Measurements from ENCODE around the gene ZNF440.
A peak's percentile ranks its signal among the peaks of the same experiment; 100 is the strongest.
"Not testable (repeated sequence)": the region's sequence is repeated elsewhere in the genome, so short reads cannot be mapped to it uniquely, and the experiment has no call there.

Gene ZNF440

GRCh38 chr19:11848200-11848593 lies 34.1 kb downstream of the ZNF440 start:
- CTCF ChIA-PET: interaction anchor here (1.4 to 2.3 kb wide), 2 partner anchors 36 to 139 kb away, joined by 3 to 7 read pairs; no protein-coding TSS in a partner anchor

GRCh38 chr19:11848594-11849469 lies 34.8 kb downstream of the ZNF440 start, which contains the start of gene ZNF439:
Gene ZNF439 (plus strand): TSS chr19:11848726. CDS start chr19:11848868, 142 bp downstream.
- DNase-seq (ENCODE audit: low read depth, low spot score): peak; percentile 7
- no peak for TF ChIP-seq CTCF (IDR thresholded peaks at IDR 0.05; ENCODE audit: insufficient read depth, low read length, missing control alignments)
- H3K4me3 ChIP-seq (ENCODE audit: low read depth, low read length): peak within 1 kb of the TSS; percentile 78
- POLR2A ChIA-PET: no interaction called here
- CTCF ChIA-PET: interaction anchor here (1.4 to 2.3 kb wide), 2 partner anchors 36 to 139 kb away, joined by 3 to 7 read pairs; no protein-coding TSS in a partner anchor

More at GRCh38 chr19:11848200-11848593, 34.1 kb downstream of the ZNF440 start:
- no peak for DNase-seq (ENCODE audit: low read depth, low spot score)
- POLR2A ChIA-PET: no interaction called here
- no peak for TF ChIP-seq CTCF (IDR thresholded peaks at IDR 0.05; ENCODE audit: insufficient read depth, low read length, missing control alignments)
- peak overlapping the region; percentile 78 for H3K4me3 ChIP-seq (ENCODE audit: low read depth, low read length)

- H3K4me3 ChIP-seq (ENCODE audit: low read depth, low read length); POLR2A ChIA-PET; DNase-seq (ENCODE audit: low read depth, low spot score): not testable (repeated sequence)
- CTCF ChIA-PET: interaction anchor here (1.1 kb wide), 1 partner anchor 290 kb away, joined by 3 read pairs; the partner anchor contains the start of gene ZNF20
Measured at GRCh38 chr19:11850289-11850688, 36.2 kb downstream of the ZNF440 start.

GRCh38 chr19:11853358-11853757 lies 39.3 kb downstream of the ZNF440 start:
- ChIA-PET POLR2A (no interaction called here), CTCF (interaction anchor here (0.9 to 1.0 kb wide), 2 partner anchors 9 to 28 kb away, joined by 3 read pairs; no protein-coding TSS in a partner anchor)
- no peak for DNase-seq (ENCODE audit: low read depth, low spot score)
- no peak overlapping the region for H3K4me3 ChIP-seq (ENCODE audit: low read depth, low read length)
- no peak for TF ChIP-seq CTCF (IDR thresholded peaks at IDR 0.05; ENCODE audit: insufficient read depth, low read length, missing control alignments)

- H3K4me3 ChIP-seq (ENCODE audit: low read depth, low read length): no peak overlapping the region
- POLR2A ChIA-PET: no interaction called here
- CTCF ChIA-PET: interaction anchor here (1.0 to 2.2 kb wide), 3 partner anchors 9 to 60 kb away, joined by 4 to 8 read pairs (median 5); no protein-coding TSS in a partner anchor
- no peak for DNase-seq (ENCODE audit: low read depth, low spot score)
- no peak for TF ChIP-seq CTCF (IDR thresholded peaks at IDR 0.05; ENCODE audit: insufficient read depth, low read length, missing control alignments)
Measured at GRCh38 chr19:11856596-11857250, 42.6 kb downstream of the ZNF440 start.

- no peak for TF ChIP-seq CTCF (IDR thresholded peaks at IDR 0.05; ENCODE audit: insufficient read depth, low read length, missing control alignments)
Measured at GRCh38 chr19:11860721-11861120, 46.6 kb downstream of the ZNF440 start.

More at GRCh38 chr19:11860721-11861120, 46.6 kb downstream of the ZNF440 start:
- ChIA-PET POLR2A (no interaction called here), CTCF (no interaction called here)
- H3K4me3 ChIP-seq (ENCODE audit: low read depth, low read length): no peak overlapping the region
- DNase-seq (ENCODE audit: low read depth, low spot score): no peak
